Testis (tissue), 3 donors: ENCODE results near the gene GRM4. TPM values are rescaled to one million over a fixed set of nuclear protein-coding genes. Genes with fewer than 3 reads are reported as not detected.

ENCODE experiments used
- DNase-seq: peaks from one replicate; pipeline ENCODE4 v3.0.0-alpha.2; 2019
- H3K27ac ChIP-seq, 2 donors: fragments of 200-600 bp; sonication (generic); one replicate each; pipeline ENCODE4 v1.5.1; 2019
- H3K27me3 ChIP-seq: fragments of 200-600 bp; sonication (generic); one replicate; pipeline ENCODE4 v1.5.1; 2019
- H3K36me3 ChIP-seq: fragments of 200-600 bp; sonication (generic); one replicate; pipeline ENCODE4 v1.5.1; 2017; ENCODE audit warnings: low read depth; ENCODE audit errors: missing control alignments
- H3K4me1 ChIP-seq: fragments of 200-600 bp; sonication (generic); one replicate; pipeline ENCODE4 v1.5.1; 2019
- H3K4me3 ChIP-seq, 2 donors: fragments of 200-600 bp; sonication (generic); one replicate each; pipeline ENCODE4 v1.5.1; 2017 to 2019
- H3K9me3 ChIP-seq: fragments of 200-600 bp; sonication (generic); one replicate; pipeline ENCODE4 v1.5.1; 2017
- CTCF ChIP-seq, 3 experiments: fragments of 450-650 bp in 2 of 3; fragments of 200-600 bp in 1 of 3; sonication (generic) in 1 of 3; IDR thresholded peaks; one replicate each; pipeline ENCODE4 v1.5.1; 2016 to 2019; ENCODE audit warnings: antibody characterized with exemption in 3 of 3, mild to moderate bottlenecking in 2 of 3, moderate library complexity in 1 of 3
- POLR2A ChIP-seq: fragments of 450-650 bp; IDR thresholded peaks from one replicate; pipeline ENCODE4 v1.6.1; 2017; ENCODE audit warnings: antibody characterized with exemption, mild to moderate bottlenecking, moderate library complexity
- WGBS, 2 donors: methylation state at CpG; one replicate each; pipeline ENCODE4 v1.1.5; 2018; 5-methylcytosine and 5-hydroxymethylcytosine counted together
- intact Hi-C: fragments of 100-400 bp; cut with DNase I; formaldehyde crosslinking; loops from one replicate; pipeline ENCODE4 v1.15.1; 2023; ENCODE audit warnings: low total_unique reads
- polyA plus RNA-seq: library from polyadenylated mRNA; stranded (reverse); fragments of 350-450 nt; fragmentation: Illumina TruSeq; extraction: RNeasy Lipid Tissue Mini Kit (QIAGEN cat#74804); gene quantifications from one replicate; pipeline ENCODE4 v1.2.3, GENCODE V29; 2014; ENCODE audit warnings: low read depth, low replicate concordance; ENCODE audit not compliant: insufficient read depth
- total RNA-seq, 2 donors: library from RNA; depleted of rRNA; stranded (reverse); fragments of >200 nt; gene quantifications; one replicate each; pipeline ENCODE4 v1.2.3, GENCODE V29; 2016

GRM4 gene
- total and polyA plus RNA-seq, 3 donors from 2014 or later: 1.6 to 3.5 (median 3.5) TPM

GRCh38 chr6:34066772-34067770 lies 78.8 kb downstream of the GRM4 start:
- no peak for TF ChIP-seq CTCF (IDR thresholded peaks at IDR 0.05)
- TF ChIP-seq POLR2A: no peak
- H3K9me3 ChIP-seq: no peaks in the 10 kb centered on the region
- intact Hi-C loops: no loop called here
- H3K4me3 ChIP-seq: no peak overlapping the region
- no peaks in the 10 kb centered on the region for H3K27me3 ChIP-seq
- H3K4me1 ChIP-seq: peaks cover 7% of the 10 kb centered on the region
- no peaks in the 10 kb centered on the region for H3K36me3 ChIP-seq
- 66 to 69% methylated on average over 21 of the region's 21 CpGs for WGBS, 2 donors
- H3K27ac ChIP-seq: no peak overlapping the region
- DNase-seq: no peak

GRCh38 chr6:34066218-34066571 lies 79.7 kb downstream of the GRM4 start:
- Histone ChIP-seq H3K27me3 (no peaks in the 10 kb centered on the region), H3K4me1 (peaks cover 7% of the 10 kb centered on the region), H3K36me3 (no peaks in the 10 kb centered on the region), H3K27ac (no peak overlapping the region), H3K9me3 (no peaks in the 10 kb centered on the region), H3K4me3 (no peak overlapping the region)
- no peak for DNase-seq
- 64 to 76% methylated on average over 5 of the region's 5 CpGs for WGBS, 2 donors
- intact Hi-C loops: no loop called here
- TF ChIP-seq POLR2A (no peak), CTCF (IDR thresholded peaks at IDR 0.05) (no peak)

- no peaks in the 10 kb centered on the region for H3K36me3 ChIP-seq
- intact Hi-C loops: no loop called here
- H3K27me3 ChIP-seq: no peaks in the 10 kb centered on the region
- H3K4me1 ChIP-seq: peaks cover 7% of the 10 kb centered on the region
- no peak overlapping the region for H3K4me3 ChIP-seq
- WGBS, 2 donors: 22 to 35% methylated on average over 20 to 24 of the region's 24 CpGs
- DNase-seq: peak; percentile 46
- H3K9me3 ChIP-seq: no peaks in the 10 kb centered on the region
- H3K27ac ChIP-seq: no peak overlapping the region
- TF ChIP-seq POLR2A (no peak), CTCF (IDR thresholded peaks at IDR 0.05) (no peak)
Observed at GRCh38 chr6:34065466-34066217, 80.2 kb downstream of the GRM4 start.

- Histone ChIP-seq H3K4me3 (no peak overlapping the region), H3K27ac (no peak overlapping the region), H3K9me3 (no peaks in the 10 kb centered on the region), H3K4me1 (peaks cover 7% of the 10 kb centered on the region), H3K27me3 (no peaks in the 10 kb centered on the region), H3K36me3 (no peaks in the 10 kb centered on the region)
- intact Hi-C loops: no loop called here
- WGBS, 2 donors: 69 to 85% methylated on average over 5 to 7 of the region's 7 CpGs
- no peak for DNase-seq
- TF ChIP-seq CTCF (IDR thresholded peaks at IDR 0.05): no peak
- TF ChIP-seq POLR2A: no peak
Observed at GRCh38 chr6:34064675-34065074, 81.2 kb downstream of the GRM4 start.
